OCI-LY7 (cell line): ENCODE results near the gene IKZF3.

ENCODE experiments used
- EZH2phosphoT487 ChIP-seq: fragments of 200-600 bp; sonication (generic); IDR thresholded peaks from 2 replicates; pipeline ENCODE4 v1.6.1; 2018; ENCODE audit warnings: low read depth, borderline replicate concordance, mild to moderate bottlenecking, mixed run types, antibody characterized with exemption, low read length, moderate library complexity, mixed read lengths
- TF ChIP-seq, protein P1 (sequence below): fragments of 200-600 bp; sonication (generic); conservative IDR thresholded peaks from 2 replicates; pipeline ENCODE4 v1.5.1; 2014; ENCODE audit warnings: mild to moderate bottlenecking, antibody characterized with exemption, low read length, moderate library complexity, mixed read lengths

DNA sequence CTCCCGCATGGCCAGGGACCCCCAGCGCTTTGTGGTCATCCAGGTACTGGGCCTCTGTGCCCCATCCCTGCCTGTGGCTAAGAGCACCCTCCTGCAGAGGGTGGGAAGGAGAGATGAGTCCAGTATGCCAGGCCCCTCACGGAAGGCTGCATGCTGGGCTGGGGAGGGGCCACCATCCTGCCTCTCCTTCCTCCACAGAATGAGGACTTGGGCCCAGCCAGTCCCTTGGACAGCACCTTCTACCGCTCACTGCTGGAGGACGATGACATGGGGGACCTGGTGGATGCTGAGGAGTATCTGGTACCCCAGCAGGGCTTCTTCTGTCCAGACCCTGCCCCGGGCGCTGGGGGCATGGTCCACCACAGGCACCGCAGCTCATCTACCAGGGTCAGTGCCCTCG lies 137.5 kb downstream of the IKZF3 start:
- TF ChIP-seq, protein P1, sequence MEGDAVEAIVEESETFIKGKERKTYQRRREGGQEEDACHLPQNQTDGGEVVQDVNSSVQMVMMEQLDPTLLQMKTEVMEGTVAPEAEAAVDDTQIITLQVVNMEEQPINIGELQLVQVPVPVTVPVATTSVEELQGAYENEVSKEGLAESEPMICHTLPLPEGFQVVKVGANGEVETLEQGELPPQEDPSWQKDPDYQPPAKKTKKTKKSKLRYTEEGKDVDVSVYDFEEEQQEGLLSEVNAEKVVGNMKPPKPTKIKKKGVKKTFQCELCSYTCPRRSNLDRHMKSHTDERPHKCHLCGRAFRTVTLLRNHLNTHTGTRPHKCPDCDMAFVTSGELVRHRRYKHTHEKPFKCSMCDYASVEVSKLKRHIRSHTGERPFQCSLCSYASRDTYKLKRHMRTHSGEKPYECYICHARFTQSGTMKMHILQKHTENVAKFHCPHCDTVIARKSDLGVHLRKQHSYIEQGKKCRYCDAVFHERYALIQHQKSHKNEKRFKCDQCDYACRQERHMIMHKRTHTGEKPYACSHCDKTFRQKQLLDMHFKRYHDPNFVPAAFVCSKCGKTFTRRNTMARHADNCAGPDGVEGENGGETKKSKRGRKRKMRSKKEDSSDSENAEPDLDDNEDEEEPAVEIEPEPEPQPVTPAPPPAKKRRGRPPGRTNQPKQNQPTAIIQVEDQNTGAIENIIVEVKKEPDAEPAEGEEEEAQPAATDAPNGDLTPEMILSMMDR: no peak
- TF ChIP-seq EZH2phosphoT487: no peak
